ENCODE results near the gene PROSER1. TPM values are rescaled to one million over a fixed set of nuclear protein-coding genes. Genes with fewer than 3 reads are reported as not detected.
"Not testable (repeated sequence)": the region's sequence is repeated elsewhere in the genome, so short reads cannot be mapped to it uniquely, and the experiment has no call there.

Gene PROSER1
- total RNA-seq, 1 experiment from 2014 or later = 58.5 TPM

GRCh38 chr13:39012608-39013007, 25.3 kb downstream of the PROSER1 start:
- H3K27ac ChIP-seq (ENCODE audit: low read depth, low read length, poor library complexity, severe bottlenecking) = no peak overlapping the region
- no peak overlapping the region for H3K4me3 ChIP-seq (ENCODE audit: low read depth, low read length, poor library complexity, severe bottlenecking)
- ChIA-PET CTCF (no interaction called here), POLR2A (ENCODE audit: low non-redundant PET) (no interaction called here)
- H3K9me3 ChIP-seq (ENCODE audit: low read depth, low read length, poor library complexity, severe bottlenecking) = no peaks in the 10 kb centered on the region
- no peaks in the 10 kb centered on the region for H3K27me3 ChIP-seq (replicated peaks; ENCODE audit: insufficient read depth, low read depth, low read length, poor library complexity)
- TF ChIP-seq CTCF (conservative IDR thresholded peaks at IDR 0.05; ENCODE audit: low read depth, low read length) (peak; percentile 50), EZH2 (IDR thresholded peaks at IDR 0.05; ENCODE audit: borderline replicate concordance, low read depth, low read length, poor library complexity, severe bottlenecking) (no peak)
- DNase-seq (ENCODE audit: low spot score) = peak; percentile 9
- intact Hi-C loops (cut with micrococcal nuclease; ENCODE audit: unreplicated experiment) = no loop called here
- no peaks in the 10 kb centered on the region for H3K4me1 ChIP-seq (ENCODE audit: insufficient read depth, low read length, poor library complexity, severe bottlenecking)
- H3K36me3 ChIP-seq (ENCODE audit: insufficient read depth, low read length, poor library complexity, severe bottlenecking) = peaks cover 61% of the 10 kb centered on the region
- no TSS peak for BruUV-seq (replicated peaks)

- H3K27ac ChIP-seq (ENCODE audit: low read depth, low read length, poor library complexity, severe bottlenecking); DNase-seq (ENCODE audit: low spot score); H3K4me1 ChIP-seq (ENCODE audit: insufficient read depth, low read length, poor library complexity, severe bottlenecking); H3K9me3 ChIP-seq (ENCODE audit: low read depth, low read length, poor library complexity, severe bottlenecking); POLR2A ChIA-PET (ENCODE audit: low non-redundant PET); H3K27me3 ChIP-seq (replicated peaks; ENCODE audit: insufficient read depth, low read depth, low read length, poor library complexity); intact Hi-C loops (cut with micrococcal nuclease; ENCODE audit: unreplicated experiment); BruUV-seq (replicated peaks); H3K4me3 ChIP-seq (ENCODE audit: low read depth, low read length, poor library complexity, severe bottlenecking); CTCF ChIA-PET: not testable (repeated sequence)
- peaks cover 14% of the 10 kb centered on the region for H3K36me3 ChIP-seq (ENCODE audit: insufficient read depth, low read length, poor library complexity, severe bottlenecking)
Observed at GRCh38 chr13:39006371-39007111, 31.3 kb downstream of the PROSER1 start.

- TF ChIP-seq CTCF (conservative IDR thresholded peaks at IDR 0.05; ENCODE audit: low read depth, low read length) = no peak
- TF ChIP-seq EZH2 (IDR thresholded peaks at IDR 0.05; ENCODE audit: borderline replicate concordance, low read depth, low read length, poor library complexity, severe bottlenecking) = no peak
- DNase-seq (ENCODE audit: low spot score) = no peak
- Histone ChIP-seq H3K9me3 (ENCODE audit: low read depth, low read length, poor library complexity, severe bottlenecking) (no peaks in the 10 kb centered on the region), H3K36me3 (ENCODE audit: insufficient read depth, low read length, poor library complexity, severe bottlenecking) (no peaks in the 10 kb centered on the region), H3K4me1 (ENCODE audit: insufficient read depth, low read length, poor library complexity, severe bottlenecking) (no peaks in the 10 kb centered on the region), H3K27me3 (replicated peaks; ENCODE audit: insufficient read depth, low read depth, low read length, poor library complexity) (no peaks in the 10 kb centered on the region), H3K27ac (ENCODE audit: low read depth, low read length, poor library complexity, severe bottlenecking) (no peak overlapping the region), H3K4me3 (ENCODE audit: low read depth, low read length, poor library complexity, severe bottlenecking) (no peak overlapping the region)
- CTCF ChIA-PET = no interaction called here
- BruUV-seq (replicated peaks) = no TSS peak
- POLR2A ChIA-PET (ENCODE audit: low non-redundant PET) = no interaction called here
- intact Hi-C loops (cut with micrococcal nuclease; ENCODE audit: unreplicated experiment) = no loop called here
Observed at GRCh38 chr13:38998739-38999138, 39.1 kb downstream of the PROSER1 start.

- no peaks in the 10 kb centered on the region for H3K4me1 ChIP-seq (ENCODE audit: insufficient read depth, low read length, poor library complexity, severe bottlenecking)
Observed at GRCh38 chr13:38993381-38993780, 44.5 kb downstream of the PROSER1 start.

More at GRCh38 chr13:38993381-38993780, 44.5 kb downstream of the PROSER1 start:
- intact Hi-C loops (cut with micrococcal nuclease; ENCODE audit: unreplicated experiment) = no loop called here
- Histone ChIP-seq H3K27me3 (replicated peaks; ENCODE audit: insufficient read depth, low read depth, low read length, poor library complexity) (no peaks in the 10 kb centered on the region), H3K4me3 (ENCODE audit: low read depth, low read length, poor library complexity, severe bottlenecking) (no peak overlapping the region), H3K9me3 (ENCODE audit: low read depth, low read length, poor library complexity, severe bottlenecking) (no peaks in the 10 kb centered on the region), H3K27ac (ENCODE audit: low read depth, low read length, poor library complexity, severe bottlenecking) (no peak overlapping the region), H3K36me3 (ENCODE audit: insufficient read depth, low read length, poor library complexity, severe bottlenecking) (no peaks in the 10 kb centered on the region)
- DNase-seq (ENCODE audit: low spot score) = no peak
- TF ChIP-seq EZH2 (IDR thresholded peaks at IDR 0.05; ENCODE audit: borderline replicate concordance, low read depth, low read length, poor library complexity, severe bottlenecking) (no peak), CTCF (conservative IDR thresholded peaks at IDR 0.05; ENCODE audit: low read depth, low read length) (no peak)
- ChIA-PET POLR2A (ENCODE audit: low non-redundant PET) (no interaction called here), CTCF (no interaction called here)
- no TSS peak for BruUV-seq (replicated peaks)

Data from A673 (cell line).